Mesenchymal stem cell (in vitro differentiated cells and primary cell): ENCODE measurements around the gene ANKRD1.

ENCODE experiments used
- DNase-seq: peaks from one replicate; pipeline ENCODE4 v3.0.0-alpha.2; 2013
- H2AFZ ChIP-seq: one replicate; pipeline ENCODE4 v1.6.1; 2013; ENCODE audit warnings: low read depth, mild to moderate bottlenecking, control low read depth, inconsistent platforms, low read length, moderate library complexity
- H2AK5ac ChIP-seq: 2 replicates; pipeline ENCODE4 v1.6.1; 2013; ENCODE audit warnings: low read length, moderate library complexity, mild to moderate bottlenecking, inconsistent platforms; ENCODE audit not compliant: severe bottlenecking
- H2BK120ac ChIP-seq: one replicate; pipeline ENCODE4 v1.6.1; 2013; ENCODE audit warnings: low read depth, mild to moderate bottlenecking, inconsistent platforms, low read length, moderate library complexity
- H2BK12ac ChIP-seq, 2 experiments: one replicate each; pipeline ENCODE4 v1.6.1; 2013; ENCODE audit warnings: inconsistent platforms in 2 of 2, low read length in 2 of 2, mild to moderate bottlenecking in 2 of 2, moderate library complexity in 2 of 2, control low read depth in 1 of 2
- H2BK15ac ChIP-seq: one replicate; pipeline ENCODE4 v1.6.1; 2013; ENCODE audit warnings: mild to moderate bottlenecking, low read depth, inconsistent platforms; ENCODE audit not compliant: poor library complexity, severe bottlenecking
- H2BK5ac ChIP-seq: 2 replicates; pipeline ENCODE4 v1.6.1; 2013; ENCODE audit warnings: low read depth, mild to moderate bottlenecking, low read length, control low read depth, inconsistent platforms; ENCODE audit not compliant: poor library complexity, severe bottlenecking
- H3K14ac ChIP-seq, 2 experiments: one replicate each; pipeline ENCODE4 v1.6.1; 2013; ENCODE audit warnings: inconsistent platforms in 2 of 2, low read length in 2 of 2, control low read depth in 1 of 2, mild to moderate bottlenecking in 1 of 2, moderate library complexity in 1 of 2
- H3K18ac ChIP-seq, 2 experiments: one replicate each; pipeline ENCODE4 v1.6.1; 2013; ENCODE audit warnings: inconsistent platforms in 2 of 2, low read length in 2 of 2, control low read depth in 1 of 2, low read depth in 1 of 2, mild to moderate bottlenecking in 1 of 2
- H3K23ac ChIP-seq, 2 experiments: one replicate each; pipeline ENCODE4 v1.6.1; 2013; ENCODE audit warnings: inconsistent platforms in 2 of 2, low read length in 2 of 2, mild to moderate bottlenecking in 2 of 2, moderate library complexity in 2 of 2, control low read depth in 1 of 2
- H3K27ac ChIP-seq: 2 replicates; pipeline ENCODE4 v1.5.1; 2013; ENCODE audit warnings: mild to moderate bottlenecking, moderate library complexity, low read length, control low read depth, inconsistent platforms; ENCODE audit not compliant: poor library complexity, severe bottlenecking
- H3K27me3 ChIP-seq, 2 experiments: 2 replicates each; pipeline versions ENCODE4 v1.6.1 to v1.7.0; 2013; ENCODE audit warnings: low read length in 2 of 2, mild to moderate bottlenecking in 2 of 2, moderate library complexity in 2 of 2, control low read depth in 1 of 2, inconsistent platforms in 1 of 2; ENCODE audit not compliant: control insufficient read depth in 1 of 2, insufficient read depth in 1 of 2
- H3K36me3 ChIP-seq, 2 experiments: 2 replicates each; pipeline versions ENCODE4 v1.6.1 to v1.7.0; 2013; ENCODE audit warnings: low read length in 2 of 2, control low read depth in 1 of 2, inconsistent platforms in 1 of 2, low read depth in 1 of 2, mild to moderate bottlenecking in 1 of 2; ENCODE audit not compliant: insufficient read depth in 2 of 2, control insufficient read depth in 1 of 2
- H3K4ac ChIP-seq, 2 experiments: one replicate each; pipeline ENCODE4 v1.6.1; 2013; ENCODE audit warnings: inconsistent platforms in 2 of 2, low read length in 2 of 2, mild to moderate bottlenecking in 2 of 2, moderate library complexity in 2 of 2, control low read depth in 1 of 2, low read depth in 1 of 2
- H3K4me1 ChIP-seq: 2 replicates; pipeline ENCODE4 v1.6.1; 2013; ENCODE audit warnings: low read depth, low read length, control low read depth; ENCODE audit not compliant: control insufficient read depth, insufficient read depth
- H3K4me2 ChIP-seq: 2 replicates; pipeline ENCODE4 v1.6.1; 2013; ENCODE audit warnings: low read length, mild to moderate bottlenecking, inconsistent platforms; ENCODE audit not compliant: poor library complexity, severe bottlenecking
- H3K4me3 ChIP-seq, 2 experiments: 2 replicates each; pipeline versions ENCODE4 v1.5.1 to v1.7.0; 2013; ENCODE audit warnings: low read length in 2 of 2, mild to moderate bottlenecking in 2 of 2, control low read depth in 1 of 2, low read depth in 1 of 2; ENCODE audit not compliant: insufficient read depth in 1 of 2
- H3K79me1 ChIP-seq: replicated peaks from 2 replicates; pipeline ENCODE4 v1.6.1; 2013; ENCODE audit warnings: mild to moderate bottlenecking, control low read depth, low read length, inconsistent platforms; ENCODE audit not compliant: poor library complexity, severe bottlenecking
- H3K9ac ChIP-seq: 2 replicates; pipeline ENCODE4 v1.7.0; 2013; ENCODE audit warnings: mild to moderate bottlenecking, low read length, moderate library complexity
- H3K9me3 ChIP-seq: 2 replicates; pipeline ENCODE4 v1.7.0; 2013; ENCODE audit warnings: mild to moderate bottlenecking, low read length; ENCODE audit not compliant: control insufficient read depth
- H4K8ac ChIP-seq: one replicate; pipeline ENCODE4 v1.6.1; 2013; ENCODE audit warnings: inconsistent platforms, mild to moderate bottlenecking, low read length, moderate library complexity
- H4K91ac ChIP-seq: one replicate; pipeline ENCODE4 v1.6.1; 2013; ENCODE audit warnings: mild to moderate bottlenecking, low read length, inconsistent platforms
- WGBS: methylation state at CpG from one replicate; pipeline ENCODE4 v1.1.7; 2013; ENCODE audit warnings: mixed read lengths; 5-methylcytosine and 5-hydroxymethylcytosine counted together

Gene ANKRD1

DNA sequence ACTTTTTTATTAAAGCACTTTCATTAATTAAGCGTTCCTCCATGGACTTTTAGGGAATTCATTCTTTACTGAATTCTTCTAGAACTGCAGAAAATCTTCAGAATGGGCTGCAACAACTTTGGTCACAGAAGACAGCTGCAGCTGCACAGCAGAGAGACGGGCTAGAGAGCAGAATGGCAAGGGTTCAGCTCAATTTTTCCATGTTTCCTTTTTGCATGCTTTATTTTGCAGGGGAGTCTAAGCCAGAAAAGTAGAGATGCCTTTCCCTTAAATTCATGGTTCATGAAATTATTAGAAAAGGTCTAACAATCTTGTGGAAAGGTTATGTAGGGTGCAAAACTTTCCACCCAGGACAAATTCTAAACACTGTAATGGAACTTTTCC is 15.4 kb upstream of the ANKRD1 start:
- H4K8ac ChIP-seq, result no peak overlapping the region
- H3K9ac ChIP-seq, result no peak overlapping the region
- H2BK12ac ChIP-seq, result no peak overlapping the region
- H3K4me3 ChIP-seq, result no peak overlapping the region
- H3K27me3 ChIP-seq, result peaks cover 0 to 2% of the 10 kb centered on the region in 2 experiments
- H3K18ac ChIP-seq, result peak overlapping the region in 1 of 2 experiments; percentile 68
- DNase-seq, result no peak
- no peak overlapping the region for H3K4me2 ChIP-seq
- H4K91ac ChIP-seq, result no peak overlapping the region
- H3K4ac ChIP-seq, result no peak overlapping the region
- H3K27ac ChIP-seq, result no peak overlapping the region
- WGBS, result 66% methylated on average over 2 of the region's 2 CpGs
- H3K9me3 ChIP-seq, result no peaks in the 10 kb centered on the region
- no peak overlapping the region for H3K23ac ChIP-seq
- peaks cover 4% of the 10 kb centered on the region for H3K4me1 ChIP-seq
- no peak overlapping the region for H2AK5ac ChIP-seq
- no peaks in the 10 kb centered on the region for H3K36me3 ChIP-seq
- H3K79me1 ChIP-seq, result no peaks in the 10 kb centered on the region
- no peak overlapping the region for H2BK5ac ChIP-seq
- H3K14ac ChIP-seq, result no peak overlapping the region
- H2BK15ac ChIP-seq, result no peak overlapping the region
- no peak overlapping the region for H2AFZ ChIP-seq
- no peak overlapping the region for H2BK120ac ChIP-seq

DNA sequence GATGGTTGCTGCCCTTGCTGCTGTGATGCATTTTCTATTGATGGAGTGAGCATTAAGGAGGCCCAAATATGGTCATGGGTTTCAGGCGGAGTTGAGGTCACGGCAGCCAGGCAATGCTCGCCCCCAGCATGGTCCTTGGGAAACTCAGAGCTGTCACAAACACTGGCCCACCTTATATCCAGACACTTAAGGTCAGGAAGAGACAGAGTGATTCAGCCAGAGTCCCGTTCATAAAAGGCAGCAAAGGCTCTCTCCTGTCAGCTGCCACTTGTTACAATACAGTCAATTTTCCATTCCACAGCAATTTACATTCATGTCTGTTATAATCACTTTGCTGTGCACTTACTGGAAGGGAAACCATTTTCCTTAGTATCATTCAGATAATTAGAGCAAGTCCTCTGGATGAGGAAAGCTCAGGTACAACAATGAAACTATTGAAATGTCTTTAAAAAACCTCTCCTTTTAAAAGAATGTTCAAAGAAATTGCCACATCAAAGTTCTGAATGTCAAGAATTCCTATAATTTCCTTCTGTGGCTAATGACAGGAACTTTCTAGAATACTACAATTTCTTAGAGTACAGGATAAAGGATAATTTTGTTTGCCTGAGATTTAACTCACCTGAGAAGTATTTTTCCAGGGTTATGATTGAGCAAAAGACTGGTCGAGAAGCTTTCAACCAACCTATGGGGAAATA is 14.8 kb upstream of the ANKRD1 start:
- peaks cover 0 to 2% of the 10 kb centered on the region in 2 experiments for H3K27me3 ChIP-seq
- no peak overlapping the region for H3K9ac ChIP-seq
- H3K23ac ChIP-seq, result peak overlapping the region in 1 of 2 experiments; percentile 40
- H4K8ac ChIP-seq, result peak overlapping the region; percentile 75
- H3K9me3 ChIP-seq, result no peaks in the 10 kb centered on the region
- no peak overlapping the region for H3K4me3 ChIP-seq
- peak overlapping the region; percentile 27 to 41 for H3K4ac ChIP-seq
- H3K79me1 ChIP-seq, result no peaks in the 10 kb centered on the region
- peak overlapping the region; percentile 58 for H2AFZ ChIP-seq
- H2AK5ac ChIP-seq, result peak overlapping the region; percentile 50
- no peak overlapping the region for H2BK5ac ChIP-seq
- H2BK15ac ChIP-seq, result peak overlapping the region; percentile 86
- H3K36me3 ChIP-seq, result no peaks in the 10 kb centered on the region
- peak overlapping the region; percentile 90 for H2BK120ac ChIP-seq
- peak overlapping the region; percentile 14 to 31 for H3K18ac ChIP-seq
- no peak overlapping the region for H3K4me2 ChIP-seq
- H3K14ac ChIP-seq, result peak overlapping the region in 1 of 2 experiments; percentile 11
- peak; percentile 61 for DNase-seq
- H3K4me1 ChIP-seq, result peaks cover 8% of the 10 kb centered on the region
- H3K27ac ChIP-seq, result peak overlapping the region; percentile 25
- peak overlapping the region; percentile 29 for H4K91ac ChIP-seq
- WGBS, result 20% methylated on average over 5 of the region's 5 CpGs
- H2BK12ac ChIP-seq, result peak overlapping the region; percentile 69 to 93

DNA sequence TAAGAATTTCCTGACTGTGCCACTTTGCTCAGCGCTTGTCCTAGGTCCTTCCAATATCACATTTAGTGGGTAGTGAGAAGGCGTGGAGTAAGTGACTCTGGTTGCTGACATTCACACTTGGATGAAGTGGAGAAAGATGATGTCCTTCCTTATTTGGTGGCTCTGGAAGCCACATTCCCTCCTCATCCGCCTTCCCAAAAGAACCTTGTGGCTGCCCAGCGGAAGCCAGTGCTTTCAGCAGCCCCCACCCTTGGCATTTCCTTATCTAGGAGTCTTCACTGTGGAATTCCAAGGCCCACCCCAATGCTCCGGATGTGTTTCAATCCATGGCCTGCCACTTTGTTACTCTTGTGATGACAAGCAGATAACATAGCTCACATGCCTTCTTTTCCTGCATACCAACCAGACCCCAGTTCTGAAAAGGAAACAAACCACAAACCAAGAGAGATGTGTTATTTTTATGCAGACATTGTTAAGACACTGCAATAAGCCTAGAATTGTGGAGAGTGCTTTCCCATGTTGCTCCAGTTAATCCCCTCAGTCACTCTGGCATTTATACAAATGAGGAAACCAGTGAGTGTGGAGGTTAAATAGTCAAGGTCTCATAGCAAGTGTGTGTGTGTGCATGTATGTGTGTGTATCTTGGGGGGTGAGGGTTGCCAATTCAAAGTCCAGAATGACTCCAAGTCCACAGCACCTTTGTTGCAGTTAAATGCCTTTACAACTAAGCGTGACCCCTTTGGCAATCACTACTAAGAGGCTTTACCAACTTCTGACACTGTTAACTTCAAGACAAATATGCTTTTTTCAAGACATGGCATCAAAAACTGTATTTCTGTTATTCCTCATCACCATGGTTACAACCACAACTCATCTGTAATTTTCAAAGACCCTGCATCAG is 10.3 kb upstream of the ANKRD1 start:
- Histone ChIP-seq H2AK5ac (peak overlapping the region; percentile 70), H3K4me3 (no peak overlapping the region), H3K4me1 (peaks cover 14% of the 10 kb centered on the region), H2AFZ (no peak overlapping the region), H3K27ac (peak overlapping the region; percentile 96), H3K9me3 (no peaks in the 10 kb centered on the region), H3K18ac (peak overlapping the region; percentile 69 to 87), H3K9ac (no peak overlapping the region), H3K4me2 (no peak overlapping the region), H4K8ac (peak overlapping the region; percentile 76), H2BK12ac (no peak overlapping the region), H2BK120ac (peak overlapping the region; percentile 94), H4K91ac (no peak overlapping the region), H3K27me3 (peaks cover 0 to 2% of the 10 kb centered on the region in 2 experiments), H3K4ac (peak overlapping the region in 1 of 2 experiments; percentile 20), H3K14ac (no peak overlapping the region), H3K36me3 (no peaks in the 10 kb centered on the region), H2BK15ac (peak overlapping the region; percentile 40), H3K79me1 (no peaks in the 10 kb centered on the region), H2BK5ac (peak overlapping the region; percentile 81), H3K23ac (no peak overlapping the region)
- WGBS, result 6% methylated on average over 5 of the region's 6 CpGs
- peak; percentile 91 for DNase-seq
